NCI-H510A (cell line): ENCODE results near the gene RIT2.
A peak's percentile ranks its signal among the peaks of the same experiment; 100 is the strongest.
"Not testable (repeated sequence)": the region's sequence is repeated elsewhere in the genome, so short reads cannot be mapped to it uniquely, and the experiment has no call there.

ENCODE experiments used
- DNase-seq: peaks from one replicate; lab custom pipeline; 2025; lab: John Stamatoyannopoulos, UW

The RIT2 gene

DNA sequence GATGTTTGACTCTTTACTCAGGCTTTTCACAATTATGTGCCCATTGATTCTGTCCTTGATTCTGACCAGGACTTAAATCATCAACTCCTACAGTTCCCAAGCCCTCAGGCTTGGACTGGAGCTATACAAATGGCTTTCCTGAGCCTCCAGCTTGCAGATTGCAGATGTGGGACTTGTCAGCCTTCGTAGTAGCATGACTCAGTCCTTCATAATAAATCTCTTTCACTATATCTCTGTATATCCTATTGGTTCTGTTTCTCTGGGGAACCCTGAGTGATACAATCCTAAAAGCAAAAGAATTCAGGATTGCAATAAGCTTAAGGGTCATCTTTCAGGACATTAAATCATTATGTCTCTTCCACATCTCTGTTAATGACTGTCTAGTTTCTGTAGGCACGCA, 356.6 kb downstream of the RIT2 start:
- no peak for DNase-seq

GRCh38 chr18:42756214-42756613, 359.3 kb downstream of the RIT2 start:
- no peak for DNase-seq

GRCh38 chr18:42752916-42753315, 362.6 kb downstream of the RIT2 start:
- no peak for DNase-seq

GRCh38 chr18:42746794-42747193, 368.7 kb downstream of the RIT2 start:
- DNase-seq, result no peak

- DNase-seq, result no peak
Observed at GRCh38 chr18:42745931-42746330, 369.6 kb downstream of the RIT2 start.

- no peak for DNase-seq
Observed at GRCh38 chr18:42745171-42745570, 370.3 kb downstream of the RIT2 start.

DNA sequence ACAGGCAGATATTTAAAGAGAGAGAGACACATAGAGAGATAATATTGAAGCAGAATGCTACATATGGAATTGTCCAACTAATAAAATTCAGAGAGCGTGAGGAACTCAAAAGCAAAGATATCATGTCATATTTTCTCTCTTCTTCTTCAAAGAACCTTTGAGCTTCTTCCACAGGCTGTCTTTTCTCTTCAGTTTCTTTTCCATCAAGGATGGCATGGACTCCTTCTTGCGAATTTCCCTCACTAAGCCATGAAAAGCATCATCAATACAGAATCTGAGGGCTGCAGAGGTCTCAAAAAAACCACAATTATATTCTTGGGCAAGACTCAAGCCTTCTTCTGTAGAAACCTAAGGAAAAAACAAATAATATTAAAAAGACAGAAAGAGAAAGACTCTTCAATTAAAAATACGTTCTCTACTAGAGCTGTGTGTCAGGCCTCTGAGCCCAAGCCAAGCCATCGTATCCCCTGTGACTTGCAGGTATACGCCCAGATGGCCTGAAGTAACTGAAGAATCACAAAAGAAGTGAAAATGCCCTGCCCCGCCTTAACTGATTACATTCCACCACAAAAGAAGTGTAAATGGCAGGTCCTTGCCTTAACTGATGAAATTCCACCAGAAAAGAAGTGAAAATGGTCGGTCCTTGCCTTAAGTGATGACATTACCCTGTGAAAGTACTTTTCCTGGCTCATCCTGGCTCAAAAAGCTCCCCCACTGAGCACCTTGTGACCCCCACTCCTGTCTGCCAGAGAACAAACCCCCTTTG, 371.9 kb downstream of the RIT2 start:
- DNase-seq, result no peak

GRCh38 chr18:42742969-42743368, 372.5 kb downstream of the RIT2 start:
- DNase-seq, result no peak

- no peak for DNase-seq
Observed at GRCh38 chr18:42742474-42742873, 373.0 kb downstream of the RIT2 start.

DNA sequence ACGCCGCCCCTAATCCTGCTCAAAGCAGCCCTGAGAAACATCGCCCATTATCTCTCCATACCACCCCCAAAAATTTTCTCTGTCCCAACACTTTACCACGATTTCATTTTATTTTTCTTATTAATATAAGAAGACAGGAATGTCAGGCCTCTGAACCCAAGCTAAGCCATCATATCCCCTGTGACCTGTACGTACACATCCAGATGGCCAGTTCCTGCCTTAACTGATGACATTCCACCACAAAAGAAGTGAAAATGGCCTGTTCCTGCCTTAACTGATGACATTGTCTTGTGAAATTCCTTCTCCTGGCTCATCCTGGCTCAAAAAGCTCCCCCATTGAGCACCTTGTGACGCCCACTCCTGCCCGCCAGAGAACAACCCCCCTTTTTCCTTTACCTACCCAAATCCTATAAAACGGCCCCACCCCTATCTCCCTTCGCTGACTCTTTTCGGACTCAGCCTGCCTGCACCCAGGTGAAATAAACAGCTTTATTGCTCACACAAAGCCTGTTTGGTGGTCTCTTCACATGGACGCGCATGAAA, 373.6 kb downstream of the RIT2 start:
- not testable (repeated sequence) for DNase-seq

GRCh38 chr18:42741299-42741698, 374.2 kb downstream of the RIT2 start:
- DNase-seq, result peak; percentile 8

- no peak for DNase-seq
Observed at GRCh38 chr18:42736074-42736473, 379.4 kb downstream of the RIT2 start.

GRCh38 chr18:42734520-42734919, 381.0 kb downstream of the RIT2 start:
- DNase-seq, result no peak

DNA sequence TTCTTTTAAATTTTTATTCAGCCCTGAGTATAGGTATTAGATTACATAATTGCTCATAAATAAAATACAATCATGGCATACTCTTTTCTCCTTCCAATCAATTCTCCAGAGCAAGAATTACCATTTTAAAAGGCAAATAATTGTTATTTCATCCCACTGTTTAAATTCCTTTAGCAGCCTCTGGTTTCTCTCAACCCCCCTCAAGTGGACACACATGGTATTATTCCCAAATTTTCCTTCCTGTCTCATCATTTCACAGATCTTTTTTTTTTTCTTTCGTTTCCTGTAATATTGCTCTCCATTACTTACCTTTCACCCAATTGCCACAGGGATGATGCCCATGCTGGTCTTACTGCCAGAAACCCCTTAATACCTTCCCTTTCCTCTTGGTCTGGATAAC, 385.2 kb downstream of the RIT2 start:
- no peak for DNase-seq

- DNase-seq, result no peak
Observed at GRCh38 chr18:42719221-42719620, 396.3 kb downstream of the RIT2 start.

- no peak for DNase-seq
Observed at GRCh38 chr18:42712065-42712464, 403.4 kb downstream of the RIT2 start.

- peak; percentile 1 for DNase-seq
Observed at GRCh38 chr18:42707080-42707479, 408.4 kb downstream of the RIT2 start.

GRCh38 chr18:42706618-42707017, 408.9 kb downstream of the RIT2 start:
- peak; percentile 96 for DNase-seq

- DNase-seq, result peak; percentile 5
Observed at GRCh38 chr18:42706029-42706608, 409.4 kb downstream of the RIT2 start.
